GM18526 (cell line): ENCODE data around the gene CYP24A1.

Experiments
- POLR2A ChIP-seq: IDR thresholded peaks from 3 replicates; pipeline ENCODE4 v1.6.1; 2011; ENCODE audit not compliant: insufficient read length; ENCODE audit errors: extremely low read depth

CYP24A1 gene

GRCh38 chr20:54173653-54174456 is at the start of gene CYP24A1:
Gene CYP24A1 (minus strand): TSS chr20:54173986. CDS start chr20:54173579, 407 bp downstream.
- TF ChIP-seq POLR2A = no peak

DNA sequence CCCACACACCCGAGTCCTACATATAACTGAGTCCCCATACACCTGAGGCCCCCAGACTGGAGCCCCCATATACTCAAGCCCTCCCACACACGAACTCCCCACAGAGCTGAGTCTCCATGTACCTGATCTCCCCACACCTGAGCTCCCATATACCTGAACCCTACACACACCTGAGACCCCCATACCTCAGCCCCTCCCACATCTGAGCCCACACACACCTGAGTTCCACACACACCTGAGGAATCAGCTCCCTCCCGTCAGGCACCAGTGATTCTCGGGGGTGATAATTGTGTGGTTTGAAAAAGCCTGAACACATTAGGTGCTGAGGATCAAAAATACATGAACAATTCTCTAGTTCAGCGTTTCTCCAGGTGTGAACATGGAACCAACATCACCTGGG is 49.5 kb upstream of the CYP24A1 start:
- TF ChIP-seq POLR2A = no peak

DNA sequence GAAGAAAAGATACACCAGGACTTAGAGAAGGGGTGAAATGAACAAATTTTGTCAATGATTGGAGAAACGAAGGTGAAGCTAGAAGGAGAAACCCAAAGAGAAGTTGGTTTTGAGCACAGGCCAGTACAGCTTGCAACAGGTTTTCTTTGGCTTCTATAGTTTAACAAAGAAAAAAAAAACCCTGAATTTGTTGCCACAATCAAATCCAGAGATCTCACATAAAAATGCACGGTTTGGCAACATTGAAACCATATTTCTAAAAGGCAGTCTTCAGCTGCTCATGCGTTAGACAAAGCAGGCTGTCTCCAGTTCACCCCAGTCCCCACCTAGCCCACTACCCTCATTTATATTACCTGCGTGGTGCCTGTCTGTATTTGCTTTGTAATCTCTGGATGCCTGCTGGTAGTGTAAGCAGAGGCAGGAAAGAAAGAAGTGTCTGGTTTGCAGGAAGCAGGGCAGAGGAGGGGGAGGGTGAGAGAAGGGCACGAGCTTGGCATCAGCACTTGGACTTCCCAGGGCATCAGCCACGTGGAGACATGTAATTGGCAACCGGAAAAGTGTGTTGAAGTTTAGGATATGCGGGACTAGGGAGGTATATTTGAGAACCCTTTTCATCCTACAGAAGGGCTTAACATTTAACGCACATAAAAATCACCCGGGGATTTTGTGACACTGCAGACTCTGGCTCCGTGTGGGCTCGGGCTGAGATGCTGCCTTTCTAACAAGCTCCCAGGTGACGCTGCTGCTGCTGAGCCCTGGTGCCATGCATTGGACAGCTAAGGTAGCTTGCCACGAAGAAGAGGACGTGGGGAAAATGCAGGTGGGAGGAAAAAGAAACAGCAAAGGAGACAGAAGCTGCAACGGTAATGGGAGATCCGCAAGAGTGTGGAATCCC is 48.5 kb upstream of the CYP24A1 start:
- TF ChIP-seq POLR2A = no peak

DNA sequence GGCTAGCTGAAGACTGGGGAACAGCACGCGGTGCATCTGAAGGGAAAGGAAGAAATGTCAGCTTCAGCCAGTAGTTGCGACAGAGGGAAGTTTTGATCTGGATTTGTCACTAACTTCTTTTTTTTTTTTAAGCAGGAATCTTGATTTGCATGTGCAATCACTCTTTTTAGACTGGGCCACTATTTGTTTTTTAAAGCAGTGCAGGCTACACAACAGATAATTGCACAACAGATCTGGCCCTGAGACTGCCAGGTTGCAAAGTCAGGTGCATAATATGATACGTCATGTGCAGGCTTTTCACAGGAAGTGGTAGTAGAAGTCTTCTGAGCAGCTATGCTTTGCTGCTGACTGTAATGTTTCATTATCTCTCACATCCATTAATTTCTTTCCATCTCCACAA is 47.6 kb upstream of the CYP24A1 start:
- no peak for TF ChIP-seq POLR2A

- TF ChIP-seq POLR2A = no peak
These were observed 46.9 kb upstream of the CYP24A1 start for GRCh38 chr20:54220722-54221121.

GRCh38 chr20:54219751-54220426 is 46.1 kb upstream of the CYP24A1 start:
- TF ChIP-seq POLR2A = no peak

- TF ChIP-seq POLR2A = no peak
These were observed 44.7 kb upstream of the CYP24A1 start for GRCh38 chr20:54218470-54218869.

DNA sequence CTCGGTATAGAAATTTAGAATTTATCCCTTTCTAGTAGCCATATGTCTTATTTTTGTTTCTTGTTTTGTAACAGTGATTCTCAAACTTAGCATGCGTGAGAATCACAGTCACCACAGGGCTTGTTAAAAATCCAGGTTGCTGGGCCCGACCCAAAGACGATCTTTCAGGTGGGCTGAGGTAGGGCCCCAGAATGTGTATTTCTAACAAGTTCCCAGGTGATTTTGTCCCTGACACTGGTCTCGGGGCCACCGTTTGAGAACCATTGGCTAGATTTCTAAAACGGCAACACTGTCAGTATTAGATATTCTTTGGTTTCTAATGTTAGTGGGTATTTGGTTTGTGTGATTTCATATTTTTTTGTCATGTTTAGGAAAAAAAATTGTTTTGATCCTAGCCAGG is 44.0 kb upstream of the CYP24A1 start:
- no peak for TF ChIP-seq POLR2A

- no peak for TF ChIP-seq POLR2A
These were observed 41.5 kb upstream of the CYP24A1 start for GRCh38 chr20:54215157-54215789.

DNA sequence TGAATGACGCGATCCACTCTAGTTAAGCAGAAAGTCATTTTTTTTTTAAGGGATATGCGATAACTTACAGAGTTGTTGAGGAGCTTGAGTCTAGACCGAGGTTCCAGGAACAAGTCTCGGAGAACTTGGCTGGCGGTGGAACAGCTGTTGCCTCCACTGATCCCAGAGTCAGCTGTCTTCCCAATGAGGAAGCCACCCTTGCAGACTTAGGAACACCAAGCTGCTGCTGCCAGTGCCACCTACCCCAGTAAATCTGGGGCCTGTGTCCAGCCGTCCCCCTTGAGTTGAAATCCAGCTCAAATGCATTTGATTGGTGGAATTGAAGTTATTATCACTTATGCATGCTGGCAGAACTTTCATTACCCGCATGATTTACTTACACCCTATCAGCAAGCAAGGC is 40.8 kb upstream of the CYP24A1 start:
- no peak for TF ChIP-seq POLR2A

GRCh38 chr20:54212871-54213270 is 39.1 kb upstream of the CYP24A1 start:
- no peak for TF ChIP-seq POLR2A

DNA sequence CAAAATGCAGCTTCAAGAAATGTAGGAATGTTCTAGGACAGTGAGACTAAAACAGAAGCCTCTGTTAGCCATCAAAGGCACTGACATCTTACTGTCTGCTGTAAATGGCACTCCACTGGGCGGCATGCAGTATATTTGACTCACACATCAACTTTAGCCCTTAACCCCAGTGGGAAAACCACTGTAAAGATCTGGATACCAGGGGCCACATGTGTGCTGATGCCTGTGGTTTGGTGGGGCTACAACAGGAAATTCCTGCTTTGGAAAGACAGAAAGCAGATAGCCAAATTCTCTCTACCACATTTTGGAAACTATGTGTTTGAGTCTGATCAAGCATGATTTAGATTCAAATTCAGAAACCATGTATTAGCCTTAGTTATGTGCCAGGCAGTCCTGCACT is 38.4 kb upstream of the CYP24A1 start:
- TF ChIP-seq POLR2A = no peak

GRCh38 chr20:54209216-54209813 is 35.5 kb upstream of the CYP24A1 start:
- TF ChIP-seq POLR2A = no peak

GRCh38 chr20:54208548-54209176 is 34.9 kb upstream of the CYP24A1 start:
- TF ChIP-seq POLR2A = no peak
